Endometrium (tissue), 2 donors: ENCODE results near the gene MTA3.

Experiments used
- FAIRE-seq: peaks from 2 replicates; lab custom pipeline; 2012; peaks lifted over from hg19 to GRCh38; lab: Jason Lieb, UNC
- donor health status: control.
- donor health status: control.

The MTA3 gene

GRCh38 chr2:42787424-42787787 is 219.0 kb downstream of the MTA3 start:
- FAIRE-seq, result no peak

DNA sequence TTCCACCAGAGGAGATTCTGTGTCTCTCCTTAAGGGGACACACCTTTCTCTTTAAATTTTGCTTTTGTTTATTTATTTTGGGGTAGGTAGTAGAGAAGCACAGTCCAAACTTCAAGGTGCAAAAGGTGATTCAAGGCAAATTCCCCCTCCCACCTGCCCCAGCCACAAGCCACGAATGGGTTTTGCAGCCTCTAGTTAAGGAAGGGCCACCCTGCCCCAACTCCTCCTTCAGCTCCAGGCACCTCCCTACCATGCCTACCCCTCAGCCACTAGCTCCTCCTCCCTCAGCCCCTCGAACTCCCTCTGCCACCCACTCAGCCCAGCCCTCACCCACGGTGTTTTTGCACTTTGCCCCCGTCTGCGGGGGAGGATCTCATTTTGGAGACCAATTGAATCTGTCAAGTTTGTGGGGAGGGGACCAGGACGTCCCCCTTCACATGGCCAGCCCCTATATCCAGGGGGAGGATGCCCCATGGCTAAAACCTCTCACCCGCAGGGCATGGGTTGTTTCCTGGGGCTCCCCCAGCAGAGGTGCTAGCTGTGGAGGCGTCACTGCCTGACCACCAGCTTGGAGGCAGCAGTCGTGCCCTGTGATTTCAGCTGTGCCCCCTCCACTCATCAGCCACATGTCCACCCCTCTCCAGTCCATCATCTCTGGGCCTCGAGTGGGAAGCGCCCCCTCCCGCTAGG is 219.5 kb downstream of the MTA3 start:
- FAIRE-seq, result no peak

- no peak for FAIRE-seq
Observed at GRCh38 chr2:42788478-42788793, 220.0 kb downstream of the MTA3 start.

GRCh38 chr2:42788882-42789281 is 220.4 kb downstream of the MTA3 start:
- FAIRE-seq, result no peak

DNA sequence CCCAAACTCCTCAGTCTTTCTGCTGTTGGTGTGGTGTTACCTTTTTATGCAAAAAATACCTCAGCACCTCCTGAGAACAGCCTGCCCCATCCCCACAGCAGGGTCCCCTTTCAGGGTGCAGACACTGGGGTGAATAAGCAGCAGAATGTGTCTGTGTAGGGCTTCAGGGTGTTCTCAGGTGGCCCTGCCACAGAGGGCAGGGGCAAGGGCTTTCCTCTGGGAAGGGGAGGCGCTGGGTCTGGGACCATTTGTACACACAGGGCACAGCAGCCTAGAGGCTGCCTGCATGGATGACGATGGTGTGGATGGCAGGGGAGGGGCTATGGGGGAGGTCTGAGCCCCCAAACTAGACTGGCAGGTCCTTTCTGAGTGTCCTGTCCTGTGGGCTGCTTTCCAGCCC is 221.3 kb downstream of the MTA3 start:
- FAIRE-seq, result no peak

GRCh38 chr2:42791606-42792005 is 223.2 kb downstream of the MTA3 start:
- no peak for FAIRE-seq

DNA sequence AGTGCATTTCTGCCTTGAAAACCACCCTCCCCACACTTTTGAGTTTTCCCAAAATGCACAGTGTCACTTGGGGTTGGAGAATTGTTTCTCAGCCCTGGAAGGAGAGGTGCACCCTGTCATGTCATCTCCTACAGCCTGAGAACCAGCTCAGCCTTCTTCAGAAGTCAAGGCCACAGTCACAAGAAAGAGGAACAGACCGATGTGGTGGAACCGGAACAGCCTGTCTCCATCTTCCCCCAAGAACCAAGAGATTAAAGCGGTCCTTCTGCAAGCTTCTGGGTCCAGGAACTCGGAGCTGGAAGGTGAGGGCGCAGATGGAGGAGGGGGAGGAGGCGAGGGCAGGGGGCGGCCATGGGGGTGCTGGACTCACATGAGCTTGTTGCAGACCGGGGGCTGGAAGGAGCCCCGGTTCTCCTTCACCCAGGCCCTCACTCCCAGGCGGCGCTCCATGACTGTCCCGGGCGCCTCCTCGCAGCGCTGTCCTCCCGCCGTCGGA is 223.7 kb downstream of the MTA3 start:
- no peak for FAIRE-seq

- FAIRE-seq, result no peak
Observed at GRCh38 chr2:42792583-42793333, 224.3 kb downstream of the MTA3 start, which contains the start of gene HAAO. Gene HAAO, minus strand, starts transcription at chr2:42792583. Its CDS starts 47 bp downstream, at chr2:42792536.

GRCh38 chr2:42793334-42794270 is 225.2 kb downstream of the MTA3 start:
- no peak for FAIRE-seq

GRCh38 chr2:42794271-42795046 is 226.0 kb downstream of the MTA3 start:
- FAIRE-seq, result no peak

DNA sequence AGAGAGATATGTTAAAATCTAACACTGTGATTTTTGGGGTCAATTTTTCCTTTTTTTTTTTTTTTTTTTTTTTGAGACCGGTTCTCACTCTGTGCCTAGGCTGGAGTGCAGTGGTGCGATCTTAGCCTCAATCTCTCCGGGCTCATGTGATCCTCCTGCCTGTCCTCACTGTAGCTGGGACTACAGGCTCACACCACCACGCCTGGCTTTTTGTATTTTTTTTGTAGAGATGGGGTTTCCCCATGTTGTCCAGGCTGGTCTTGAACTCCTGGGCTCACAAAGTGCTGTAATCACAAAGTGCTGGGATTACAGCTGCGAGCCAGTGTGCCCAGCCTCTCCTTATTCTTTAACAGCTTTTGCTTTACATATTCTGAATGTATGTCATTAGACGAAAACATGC is 226.8 kb downstream of the MTA3 start:
- no peak for FAIRE-seq

GRCh38 chr2:42795841-42796301 is 227.4 kb downstream of the MTA3 start:
- FAIRE-seq, result no peak

DNA sequence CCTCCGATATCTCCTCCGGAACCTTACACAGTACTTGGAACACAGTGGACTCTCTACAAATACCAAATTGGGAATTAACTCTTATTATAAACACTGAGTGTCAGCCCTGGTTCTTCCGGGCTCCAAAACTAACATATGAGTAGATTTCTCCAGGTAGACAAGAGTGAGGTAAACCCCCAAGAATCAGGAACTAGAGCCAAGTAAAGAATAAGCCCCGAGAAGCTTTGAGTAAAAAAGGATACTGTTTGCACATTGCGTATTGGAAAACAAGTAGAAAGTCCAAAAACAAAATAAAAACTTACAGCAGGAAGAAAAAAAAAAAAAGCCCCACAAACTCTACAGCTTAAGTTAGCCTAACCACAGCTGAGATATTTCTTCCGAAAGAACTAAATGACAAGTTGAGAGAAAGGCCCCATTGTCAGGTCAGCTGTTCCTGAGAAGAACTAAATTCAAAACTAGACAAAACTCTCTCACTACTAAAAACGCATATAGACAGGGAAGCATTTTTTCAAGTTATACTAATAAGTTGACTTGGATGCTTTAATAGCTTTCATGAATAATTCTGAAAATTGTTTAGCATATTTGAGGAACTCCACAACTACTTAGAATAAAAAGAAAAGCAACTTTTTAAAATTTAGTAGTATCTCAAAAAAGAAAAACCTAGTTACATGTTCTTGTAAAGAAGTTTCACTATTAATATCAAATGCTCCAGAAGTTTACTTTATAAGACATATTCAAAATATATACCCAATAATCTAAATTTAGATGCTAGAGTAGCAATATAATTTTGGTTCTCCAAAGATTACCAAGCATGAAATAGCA is 228.2 kb downstream of the MTA3 start:
- FAIRE-seq, result no peak

GRCh38 chr2:42797281-42797680 is 228.8 kb downstream of the MTA3 start:
- no peak for FAIRE-seq

DNA sequence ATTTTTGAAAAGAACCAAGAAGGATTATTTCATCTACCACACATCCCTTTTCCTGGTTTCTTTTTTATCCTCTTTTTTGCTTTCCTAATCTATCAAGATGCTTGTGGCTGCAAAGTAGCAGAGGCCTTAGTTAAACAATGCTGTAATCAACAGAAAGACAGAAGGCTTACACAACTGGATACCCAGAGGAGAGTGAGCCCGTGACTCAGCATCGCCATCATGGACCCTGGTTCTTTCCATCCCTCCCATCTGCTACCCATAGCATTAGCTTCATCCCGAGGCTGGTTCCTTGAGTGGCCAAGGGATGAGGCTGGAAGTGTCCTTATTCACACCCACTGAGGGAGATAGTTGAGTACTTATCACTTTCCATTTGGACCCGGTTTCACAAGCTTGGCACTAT is 231.4 kb downstream of the MTA3 start:
- no peak for FAIRE-seq

- no peak for FAIRE-seq
Observed at GRCh38 chr2:42800461-42800962, 232.1 kb downstream of the MTA3 start.

GRCh38 chr2:42800981-42801380 is 232.5 kb downstream of the MTA3 start:
- no peak for FAIRE-seq

DNA sequence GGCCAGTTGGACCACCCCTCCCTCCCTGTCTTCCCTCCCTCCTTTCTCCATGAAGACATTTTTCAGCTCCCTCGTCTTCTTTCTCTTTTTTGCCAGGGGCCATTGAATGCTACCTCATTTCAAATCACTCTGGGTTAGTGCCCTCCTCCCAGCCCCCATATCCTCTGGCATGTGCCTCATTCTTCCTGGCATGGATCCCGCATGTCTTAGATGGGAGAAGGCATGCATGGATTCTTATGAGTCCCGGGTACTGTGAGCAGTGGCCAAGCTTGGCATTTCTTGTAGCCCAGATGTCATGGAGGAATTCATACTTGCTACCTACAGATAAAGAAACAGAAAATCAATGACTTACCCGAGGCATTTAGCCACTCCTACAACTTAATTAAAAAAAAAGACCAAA is 232.9 kb downstream of the MTA3 start:
- no peak for FAIRE-seq

DNA sequence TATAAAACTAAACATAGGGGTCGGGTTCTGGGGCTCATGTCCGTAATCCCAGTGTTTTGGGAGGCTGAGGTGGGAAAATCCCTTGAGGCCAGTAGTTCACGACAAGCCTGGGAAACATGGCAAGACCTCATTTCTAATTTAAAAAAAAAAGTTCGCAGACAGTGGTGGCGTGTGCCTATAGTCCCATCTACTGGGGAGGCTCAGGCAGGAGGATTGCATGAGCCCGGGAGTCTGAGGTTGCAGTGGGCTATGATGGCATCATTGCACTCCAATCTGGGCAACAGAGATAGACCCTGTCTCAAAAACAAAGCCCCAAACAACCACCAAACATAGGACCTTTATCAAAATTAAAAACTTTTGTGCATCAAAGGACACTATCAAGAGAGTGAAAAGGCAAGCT is 233.7 kb downstream of the MTA3 start:
- FAIRE-seq, result no peak

GRCh38 chr2:42804338-42804737 is 235.9 kb downstream of the MTA3 start:
- FAIRE-seq, result no peak

DNA sequence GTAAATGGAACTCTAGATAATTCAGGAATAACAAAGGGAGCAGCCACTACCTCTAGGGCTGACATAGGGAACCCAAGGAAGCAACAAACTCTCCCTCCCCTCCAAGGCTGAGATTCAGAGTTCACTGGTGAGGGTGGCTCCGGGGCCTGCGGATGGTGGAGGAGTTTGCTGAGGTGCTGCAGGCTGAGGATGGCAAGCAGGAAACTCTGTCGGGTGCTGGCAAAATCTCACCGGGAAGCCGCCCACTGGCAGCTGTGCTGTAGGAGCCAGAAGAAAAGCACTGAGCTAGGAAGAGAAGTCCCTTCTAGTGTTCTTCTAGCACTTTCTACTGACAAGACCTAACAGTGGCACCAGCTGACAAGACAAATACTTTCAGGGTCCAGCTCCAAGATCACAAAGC is 236.5 kb downstream of the MTA3 start:
- FAIRE-seq, result no peak
